Measurements from ENCODE around the gene BCAS1.

BCAS1 gene

GRCh38 chr20:54040531-54040930 lies 29.9 kb downstream of the BCAS1 start:
- no peaks in the 10 kb centered on the region for H3K9me3 Mint-ChIP-seq
- no peaks in the 10 kb centered on the region for H3K27me3 Mint-ChIP-seq (ENCODE audit: low read depth)
- H3K4me1 Mint-ChIP-seq (ENCODE audit: low read depth) = peaks cover 7% of the 10 kb centered on the region
- no peaks in the 10 kb centered on the region for H3K36me3 Mint-ChIP-seq (ENCODE audit: low read depth)
- no peak overlapping the region for H3K27ac Mint-ChIP-seq
- H3K4me3 Mint-ChIP-seq = no peak overlapping the region

DNA sequence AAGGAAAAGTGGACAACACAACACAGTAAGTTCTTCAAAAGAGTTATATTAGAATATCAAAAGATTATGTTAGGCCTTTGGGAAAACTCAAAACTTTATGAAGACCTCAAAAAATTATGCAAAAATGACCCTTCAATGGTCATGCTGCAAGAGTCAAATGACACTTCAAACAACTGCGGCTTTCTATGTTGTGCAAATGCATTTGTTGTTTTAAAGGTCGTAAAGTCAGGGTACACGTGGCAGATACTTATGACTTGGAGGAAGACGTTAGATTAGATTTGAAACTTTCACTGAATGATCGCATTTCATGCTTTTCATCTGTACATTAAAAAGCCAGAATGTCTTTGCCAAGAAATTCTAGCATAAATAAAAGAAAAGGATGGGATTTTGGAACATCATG lies 31.4 kb downstream of the BCAS1 start:
- H3K36me3 Mint-ChIP-seq (ENCODE audit: low read depth) = no peaks in the 10 kb centered on the region
- no peak overlapping the region for H3K27ac Mint-ChIP-seq
- H3K4me3 Mint-ChIP-seq = no peak overlapping the region
- H3K27me3 Mint-ChIP-seq (ENCODE audit: low read depth) = peaks cover under 1% of the 10 kb centered on the region
- H3K4me1 Mint-ChIP-seq (ENCODE audit: low read depth) = peaks cover 3% of the 10 kb centered on the region
- H3K9me3 Mint-ChIP-seq = no peaks in the 10 kb centered on the region

DNA sequence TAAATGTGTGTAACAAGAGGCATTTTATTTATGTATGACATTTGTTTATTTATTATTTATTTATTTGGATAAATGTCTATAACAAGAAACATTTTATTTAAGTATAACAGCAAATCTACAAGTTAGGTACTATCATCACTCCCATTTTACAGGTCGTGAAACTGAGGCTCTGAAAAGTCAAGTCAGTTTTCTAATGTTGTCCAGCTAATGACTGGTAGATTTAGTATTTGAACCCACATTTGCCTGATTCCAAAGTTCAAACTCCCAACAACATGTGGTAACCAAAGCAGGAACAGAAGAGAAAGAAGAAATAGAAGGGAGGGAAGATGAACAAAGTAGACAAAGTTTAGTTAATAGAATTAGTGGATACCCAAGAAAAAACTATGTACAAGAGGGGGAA lies 32.9 kb downstream of the BCAS1 start:
- Mint-ChIP-seq H3K4me1 (ENCODE audit: low read depth) (no peaks in the 10 kb centered on the region), H3K27ac (no peak overlapping the region), H3K27me3 (ENCODE audit: low read depth) (peaks cover 10% of the 10 kb centered on the region), H3K9me3 (peaks cover 7% of the 10 kb centered on the region), H3K36me3 (ENCODE audit: low read depth) (no peaks in the 10 kb centered on the region), H3K4me3 (no peak overlapping the region)

- no peaks in the 10 kb centered on the region for H3K4me1 Mint-ChIP-seq (ENCODE audit: low read depth)
- no peaks in the 10 kb centered on the region for H3K36me3 Mint-ChIP-seq (ENCODE audit: low read depth)
- no peak overlapping the region for H3K27ac Mint-ChIP-seq
- H3K4me3 Mint-ChIP-seq = no peak overlapping the region
- peaks cover 7% of the 10 kb centered on the region for H3K9me3 Mint-ChIP-seq
- H3K27me3 Mint-ChIP-seq (ENCODE audit: low read depth) = peaks cover 31% of the 10 kb centered on the region
These were observed 40.8 kb downstream of the BCAS1 start for GRCh38 chr20:54029643-54030042.

DNA sequence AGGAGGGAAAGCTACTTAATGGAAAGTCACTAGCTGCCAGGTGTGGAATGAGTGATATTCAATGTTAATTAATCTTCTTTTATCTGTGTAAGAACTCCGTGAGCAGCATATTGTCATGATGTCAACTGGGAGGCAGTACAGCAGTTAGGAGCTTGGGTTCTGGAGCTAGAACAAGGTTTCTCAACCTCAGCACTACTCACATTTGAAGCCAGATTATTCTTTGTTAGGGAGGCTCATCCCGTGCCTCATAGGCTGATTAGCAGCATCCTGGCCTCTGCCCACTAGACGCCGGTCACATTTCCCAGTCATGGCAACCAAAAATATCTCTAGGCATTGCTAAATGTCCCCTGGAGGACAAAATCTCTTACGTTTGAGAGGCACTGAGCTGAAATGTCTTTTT lies 41.2 kb downstream of the BCAS1 start:
- Mint-ChIP-seq H3K36me3 (ENCODE audit: low read depth) (no peaks in the 10 kb centered on the region), H3K27ac (no peak overlapping the region), H3K27me3 (ENCODE audit: low read depth) (peaks cover 34% of the 10 kb centered on the region), H3K4me1 (ENCODE audit: low read depth) (no peaks in the 10 kb centered on the region), H3K9me3 (peaks cover 7% of the 10 kb centered on the region), H3K4me3 (no peak overlapping the region)

DNA sequence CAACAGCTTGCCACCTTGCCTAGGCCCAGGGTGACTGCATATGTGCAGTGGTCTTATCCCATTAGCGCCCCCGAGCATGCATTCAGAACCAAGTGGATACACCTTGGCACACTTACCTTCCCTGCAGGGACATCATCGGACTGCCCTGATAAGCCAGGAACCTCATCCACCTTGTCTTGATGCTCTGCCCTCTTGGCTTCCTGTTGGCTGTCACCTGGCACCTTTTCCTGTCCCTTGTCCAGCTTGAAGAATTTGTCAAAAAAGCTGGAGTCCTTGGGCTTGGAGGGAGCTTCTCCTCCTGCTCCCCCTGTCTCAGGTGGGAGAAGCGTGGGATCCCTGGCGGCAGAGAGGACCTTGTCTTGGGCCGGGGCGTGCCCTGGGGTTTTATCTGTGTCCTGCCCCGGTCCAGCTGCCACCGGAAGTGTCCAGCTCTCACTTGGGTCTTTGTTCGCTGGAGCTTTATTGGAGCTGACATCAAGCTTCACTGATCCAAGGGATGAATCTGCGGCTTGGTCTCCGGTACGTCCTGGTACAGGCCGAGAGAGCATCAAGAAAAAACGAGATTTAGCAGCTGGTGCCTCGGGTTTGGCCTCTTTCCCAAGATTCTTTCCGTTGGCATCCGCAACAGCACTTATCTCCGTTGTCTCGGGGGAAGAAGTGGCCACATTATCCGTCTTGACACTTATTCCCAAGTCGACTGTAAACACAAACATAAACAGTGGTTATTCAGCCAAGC lies 42.0 kb downstream of the BCAS1 start:
- Mint-ChIP-seq H3K9me3 (peaks cover 7% of the 10 kb centered on the region), H3K4me3 (no peak overlapping the region), H3K36me3 (ENCODE audit: low read depth) (no peaks in the 10 kb centered on the region), H3K4me1 (ENCODE audit: low read depth) (no peaks in the 10 kb centered on the region), H3K27me3 (ENCODE audit: low read depth) (peaks cover 32% of the 10 kb centered on the region), H3K27ac (no peak overlapping the region)

DNA sequence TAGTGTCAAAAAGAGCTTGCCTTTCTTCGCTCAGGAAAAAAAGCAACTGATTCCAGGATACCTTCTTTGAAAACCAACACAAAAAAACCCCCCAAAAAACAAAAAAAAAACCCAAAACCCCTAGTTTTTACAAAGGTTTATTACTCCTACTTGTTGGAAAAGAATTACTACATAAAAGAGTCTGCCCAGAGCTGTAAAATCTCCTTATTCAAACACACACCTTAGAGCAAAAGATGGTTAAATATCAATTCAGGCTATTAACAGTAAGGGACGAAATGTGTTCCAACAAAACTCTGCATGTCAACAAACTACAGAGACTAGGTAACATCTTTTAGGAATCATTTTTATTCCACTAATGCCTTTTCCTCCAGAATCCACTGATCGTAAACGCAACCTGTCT lies 42.7 kb downstream of the BCAS1 start:
- H3K27ac Mint-ChIP-seq = no peak overlapping the region

DNA sequence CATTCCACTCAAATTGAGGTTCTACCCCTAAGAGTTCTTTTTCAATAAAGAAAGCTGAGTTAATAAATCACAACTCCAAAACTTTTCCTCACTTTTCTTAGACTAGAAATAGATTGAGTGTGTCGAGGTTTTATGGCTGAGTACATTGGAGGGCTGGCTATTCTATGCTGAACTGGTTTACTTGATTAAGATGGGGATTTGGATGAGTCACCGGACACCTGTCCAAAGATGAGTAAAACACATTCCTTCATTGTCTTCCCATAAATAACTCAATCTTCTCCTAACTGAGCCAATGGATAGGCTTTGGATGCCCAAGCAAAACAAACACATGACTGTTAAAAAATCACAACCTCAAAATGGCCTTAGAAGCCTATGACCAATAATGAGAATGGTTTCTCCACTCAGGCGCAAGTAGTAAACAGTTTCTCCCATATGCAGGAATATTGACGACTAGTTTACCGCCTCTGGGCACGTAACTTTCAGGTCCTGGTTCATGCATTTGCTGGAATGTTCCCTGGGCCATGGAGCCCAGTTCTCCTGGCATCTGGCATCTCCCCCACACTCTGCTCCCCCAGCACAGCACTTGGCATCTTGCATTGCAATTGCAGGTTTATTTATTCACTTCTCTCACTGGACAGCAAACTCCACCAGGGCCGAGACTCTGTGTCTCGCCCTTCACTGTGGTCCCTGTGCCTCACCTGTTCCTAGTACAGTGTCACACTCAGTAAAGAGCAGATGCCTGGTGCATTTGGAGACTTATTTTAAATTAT lies 43.9 kb downstream of the BCAS1 start:
- H3K27ac Mint-ChIP-seq = no peak overlapping the region
- no peaks in the 10 kb centered on the region for H3K9me3 Mint-ChIP-seq
- no peaks in the 10 kb centered on the region for H3K4me1 Mint-ChIP-seq (ENCODE audit: low read depth)
- peaks cover 25% of the 10 kb centered on the region for H3K27me3 Mint-ChIP-seq (ENCODE audit: low read depth)
- no peaks in the 10 kb centered on the region for H3K36me3 Mint-ChIP-seq (ENCODE audit: low read depth)
- H3K4me3 Mint-ChIP-seq = no peak overlapping the region

More for the DNA sequence above, 42.7 kb downstream of the BCAS1 start:
- Mint-ChIP-seq H3K27me3 (ENCODE audit: low read depth) (peaks cover 27% of the 10 kb centered on the region), H3K9me3 (no peaks in the 10 kb centered on the region), H3K4me3 (no peak overlapping the region), H3K36me3 (ENCODE audit: low read depth) (no peaks in the 10 kb centered on the region), H3K4me1 (ENCODE audit: low read depth) (no peaks in the 10 kb centered on the region)

GRCh38 chr20:54025251-54025771 lies 45.1 kb downstream of the BCAS1 start:
- Mint-ChIP-seq H3K27me3 (ENCODE audit: low read depth) (peaks cover 19% of the 10 kb centered on the region), H3K4me3 (no peak overlapping the region), H3K9me3 (no peaks in the 10 kb centered on the region), H3K36me3 (ENCODE audit: low read depth) (no peaks in the 10 kb centered on the region), H3K27ac (no peak overlapping the region), H3K4me1 (ENCODE audit: low read depth) (no peaks in the 10 kb centered on the region)

DNA sequence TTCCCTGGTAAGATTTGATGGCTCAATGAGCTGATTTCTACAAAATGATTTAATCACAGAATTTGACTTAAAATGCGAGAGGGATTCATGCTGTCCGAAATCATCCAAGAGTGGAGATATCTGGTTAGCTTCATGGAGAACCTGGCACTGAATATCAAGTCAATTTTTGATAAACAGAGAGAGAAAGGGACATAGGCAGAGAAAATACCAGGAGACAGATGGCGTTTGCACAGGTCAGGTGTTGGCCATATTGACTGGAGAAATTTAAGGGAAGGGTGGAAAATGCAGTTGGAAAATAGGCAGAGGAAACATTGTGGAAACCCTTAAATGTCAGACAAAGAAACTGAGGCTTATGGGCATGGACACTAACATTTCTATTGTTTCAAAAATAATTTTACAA lies 47.0 kb downstream of the BCAS1 start:
- H3K27ac Mint-ChIP-seq = no peak overlapping the region
- no peaks in the 10 kb centered on the region for H3K9me3 Mint-ChIP-seq
- H3K27me3 Mint-ChIP-seq (ENCODE audit: low read depth) = peaks cover 12% of the 10 kb centered on the region
- no peaks in the 10 kb centered on the region for H3K36me3 Mint-ChIP-seq (ENCODE audit: low read depth)
- H3K4me3 Mint-ChIP-seq = no peak overlapping the region
- H3K4me1 Mint-ChIP-seq (ENCODE audit: low read depth) = no peaks in the 10 kb centered on the region

DNA sequence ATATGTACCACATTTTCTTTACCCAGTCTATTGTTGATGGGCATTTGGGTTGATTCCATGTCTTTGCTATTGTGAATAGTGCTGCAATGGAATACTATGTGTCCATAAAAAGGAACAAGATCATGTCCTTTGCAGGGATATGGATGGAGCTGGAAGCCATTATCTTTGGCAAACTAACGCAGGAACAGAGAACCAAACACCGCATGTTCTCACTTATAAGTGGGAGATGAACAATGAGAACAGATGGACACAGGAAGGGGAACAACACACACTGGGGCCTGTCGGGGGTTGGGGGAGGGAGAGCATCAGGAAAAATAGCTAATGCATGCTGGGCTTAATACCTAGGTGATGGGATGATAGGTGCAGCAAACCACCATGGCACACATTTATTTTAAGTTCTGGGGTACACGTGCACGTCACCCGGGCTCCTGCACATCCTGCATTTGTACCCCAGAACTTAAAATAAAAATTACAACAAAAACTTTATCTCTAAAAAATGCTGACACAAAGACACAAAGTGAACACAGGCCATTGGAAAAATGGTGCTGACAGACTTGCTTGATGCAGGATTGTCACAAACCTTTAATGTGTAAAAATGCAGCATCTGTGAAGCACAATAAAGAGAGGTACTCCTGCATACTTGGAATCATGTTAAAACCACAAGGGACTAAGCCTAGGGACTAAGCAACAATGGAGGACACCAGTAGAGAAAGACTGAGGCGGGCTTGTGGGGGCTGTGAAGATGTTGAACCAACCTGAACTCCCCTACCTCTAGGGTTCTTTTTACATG lies 48.8 kb downstream of the BCAS1 start:
- H3K27ac Mint-ChIP-seq = no peak overlapping the region
- H3K36me3 Mint-ChIP-seq (ENCODE audit: low read depth) = no peaks in the 10 kb centered on the region
- H3K9me3 Mint-ChIP-seq = no peaks in the 10 kb centered on the region
- H3K4me1 Mint-ChIP-seq (ENCODE audit: low read depth) = peaks cover 9% of the 10 kb centered on the region
- peaks cover 10% of the 10 kb centered on the region for H3K27me3 Mint-ChIP-seq (ENCODE audit: low read depth)
- H3K4me3 Mint-ChIP-seq = no peak overlapping the region

DNA sequence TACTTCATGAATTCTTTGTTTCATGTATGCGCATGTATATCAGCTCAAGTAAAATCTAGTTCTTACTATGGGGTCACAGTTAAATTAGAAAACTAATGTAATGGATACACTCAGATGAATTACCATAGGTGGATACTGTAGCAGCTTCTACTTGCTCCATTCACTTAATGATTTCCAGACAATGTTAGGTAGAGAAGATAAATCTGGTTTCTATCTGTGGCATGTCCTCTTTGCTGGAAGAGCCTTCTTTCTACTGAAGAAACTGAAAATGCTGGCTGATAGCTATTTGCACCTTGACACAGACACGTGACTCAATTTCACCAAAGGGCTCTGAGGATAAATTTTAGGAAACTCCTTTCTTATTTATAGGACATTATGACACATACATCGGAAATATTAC lies 49.5 kb downstream of the BCAS1 start:
- Mint-ChIP-seq H3K4me1 (ENCODE audit: low read depth) (peaks cover 9% of the 10 kb centered on the region), H3K9me3 (no peaks in the 10 kb centered on the region)

GRCh38 chr20:54020348-54020747 lies 50.0 kb downstream of the BCAS1 start:
- Mint-ChIP-seq H3K27ac (no peak overlapping the region), H3K4me1 (ENCODE audit: low read depth) (peaks cover 9% of the 10 kb centered on the region)

More for the DNA sequence above, 49.5 kb downstream of the BCAS1 start:
- Mint-ChIP-seq H3K4me3 (no peak overlapping the region), H3K27ac (no peak overlapping the region), H3K36me3 (ENCODE audit: low read depth) (no peaks in the 10 kb centered on the region), H3K27me3 (ENCODE audit: low read depth) (peaks cover 5% of the 10 kb centered on the region)

DNA sequence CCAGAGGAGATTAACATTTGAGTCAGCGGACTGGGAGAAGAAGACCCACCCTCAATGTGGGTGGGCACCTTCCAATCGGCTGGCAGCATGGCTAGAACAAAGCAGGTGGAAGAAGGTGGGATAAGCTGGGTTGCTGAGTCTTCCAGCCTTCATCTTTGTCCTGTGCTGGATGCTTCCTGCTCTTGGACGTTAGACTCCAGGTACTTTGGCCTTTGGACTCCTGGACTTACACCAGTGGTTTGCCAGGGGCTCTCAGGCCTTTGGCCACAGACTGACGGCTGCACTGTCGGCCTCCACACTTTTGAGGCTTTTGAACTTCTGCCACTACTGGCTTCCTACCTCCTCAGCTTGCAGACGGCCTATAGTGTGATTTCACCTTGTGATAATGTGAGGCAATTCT lies 50.8 kb downstream of the BCAS1 start:
- Mint-ChIP-seq H3K4me3 (no peak overlapping the region), H3K36me3 (ENCODE audit: low read depth) (no peaks in the 10 kb centered on the region), H3K27ac (no peak overlapping the region), H3K27me3 (ENCODE audit: low read depth) (peaks cover 5% of the 10 kb centered on the region), H3K9me3 (no peaks in the 10 kb centered on the region), H3K4me1 (ENCODE audit: low read depth) (peaks cover 9% of the 10 kb centered on the region)

More at GRCh38 chr20:54020348-54020747, 50.0 kb downstream of the BCAS1 start:
- Mint-ChIP-seq H3K27me3 (ENCODE audit: low read depth) (peaks cover 5% of the 10 kb centered on the region), H3K4me3 (no peak overlapping the region), H3K9me3 (no peaks in the 10 kb centered on the region), H3K36me3 (ENCODE audit: low read depth) (no peaks in the 10 kb centered on the region)

Measured in T-helper 1 cell treated with Interleukin-12 subunit alpha and Interleukin-12 subunit beta and Interleukin-4 antibody, amounts not matched to agents 30 μg/mL and 1 μg/mL, for 36 hours (primary cell).